Stimulated activated CD8-positive, alpha-beta memory T cell treated with anti-CD3 and anti-CD28 coated beads, Interleukin-4, amount 100 ng/mL, for 4 hours (primary cell): ENCODE results near the gene AHNAK2.
"Not testable (repeated sequence)": the region's sequence is repeated elsewhere in the genome, so short reads cannot be mapped to it uniquely, and the experiment has no call there.

Source experiments
- DNase-seq, 2 donors: peaks; one replicate each; pipeline ENCODE4 v3.0.0-alpha.2; 2020; ENCODE audit warnings: low read depth in 2 of 2, low spot score in 1 of 2

Gene AHNAK2

GRCh38 chr14:104928391-104929133, 49.6 kb downstream of the AHNAK2 start:
- no peak for DNase-seq

GRCh38 chr14:104927901-104928300, 50.3 kb downstream of the AHNAK2 start:
- no peak for DNase-seq

- no peak for DNase-seq
These were observed 50.8 kb downstream of the AHNAK2 start for GRCh38 chr14:104927432-104927816.

GRCh38 chr14:104926619-104927431, 51.3 kb downstream of the AHNAK2 start:
- no peak for DNase-seq

- DNase-seq = no peak
These were observed 52.1 kb downstream of the AHNAK2 start for GRCh38 chr14:104925855-104926609.

- no peak for DNase-seq
These were observed 52.8 kb downstream of the AHNAK2 start for GRCh38 chr14:104925214-104925854.

GRCh38 chr14:104924421-104925213, 53.6 kb downstream of the AHNAK2 start, which contains the start of gene PLD4:
TSS of gene PLD4 (plus strand) at chr14:104924879. CDS start at chr14:104927141, 2,262 bp downstream.
- DNase-seq = no peak

GRCh38 chr14:104923640-104924420, 54.3 kb downstream of the AHNAK2 start:
- DNase-seq = no peak

- no peak for DNase-seq
These were observed 58.2 kb downstream of the AHNAK2 start for GRCh38 chr14:104919993-104920315.

GRCh38 chr14:104919152-104919992, 58.8 kb downstream of the AHNAK2 start:
- DNase-seq = not testable (repeated sequence)

GRCh38 chr14:104917993-104918392, 60.2 kb downstream of the AHNAK2 start:
- DNase-seq = no peak

GRCh38 chr14:104917116-104917515, 61.1 kb downstream of the AHNAK2 start:
- DNase-seq = no peak

- DNase-seq = no peak
These were observed 64.7 kb downstream of the AHNAK2 start for GRCh38 chr14:104913435-104913834.

- no peak for DNase-seq
These were observed 66.1 kb downstream of the AHNAK2 start for GRCh38 chr14:104912053-104912452.

GRCh38 chr14:104908303-104908702, 69.9 kb downstream of the AHNAK2 start:
- DNase-seq = no peak

- DNase-seq = not testable (repeated sequence)
These were observed 72.6 kb downstream of the AHNAK2 start for GRCh38 chr14:104905579-104905933.

- not testable (repeated sequence) for DNase-seq
These were observed 73.3 kb downstream of the AHNAK2 start for GRCh38 chr14:104904650-104905578.

- no peak for DNase-seq
These were observed 74.2 kb downstream of the AHNAK2 start for GRCh38 chr14:104903990-104904389.
